NCI-H460 (cell line): ENCODE data around the gene COG1. TPM values are rescaled to one million over a fixed set of nuclear protein-coding genes. Genes with fewer than 3 reads are reported as not detected.

Source experiments
- DNase-seq: peaks from one replicate; pipeline ENCODE4 v3.0.0-alpha.2; 2016; ENCODE audit warnings: low read depth; ENCODE audit errors: extremely low read depth
- total RNA-seq: library from RNA; depleted of rRNA; stranded (reverse); fragments of >200 nt; shearing (Covaris generic); gene quantifications from 2 replicates; pipeline ENCODE4 v1.2.3, GENCODE V29; 2014

The COG1 gene
- total RNA-seq, 1 experiment from 2014 or later, result 23.8 TPM

GRCh38 chr17:73168667-73169066, 24.2 kb upstream of the COG1 start:
- no peak for DNase-seq

GRCh38 chr17:73170324-73170723, 22.5 kb upstream of the COG1 start:
- no peak for DNase-seq

DNA sequence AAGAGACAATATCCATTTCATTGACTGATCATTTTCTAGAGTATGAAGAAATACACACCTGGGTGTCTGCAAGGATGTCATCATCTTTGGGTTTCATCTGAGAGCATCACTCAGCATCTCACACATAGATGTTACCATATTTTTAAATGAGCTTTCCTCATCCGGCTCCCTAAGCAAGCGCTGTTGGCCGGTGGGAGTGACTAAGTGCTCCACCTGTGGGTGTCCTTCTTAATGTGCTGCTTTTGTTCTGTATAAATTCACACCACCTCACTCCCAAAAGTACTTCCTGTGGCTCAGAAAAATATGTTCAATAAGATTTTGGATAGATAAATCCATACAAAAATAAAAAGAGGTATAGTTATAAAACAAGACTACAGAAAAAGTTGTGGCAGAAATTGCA, 20.6 kb upstream of the COG1 start:
- no peak for DNase-seq

DNA sequence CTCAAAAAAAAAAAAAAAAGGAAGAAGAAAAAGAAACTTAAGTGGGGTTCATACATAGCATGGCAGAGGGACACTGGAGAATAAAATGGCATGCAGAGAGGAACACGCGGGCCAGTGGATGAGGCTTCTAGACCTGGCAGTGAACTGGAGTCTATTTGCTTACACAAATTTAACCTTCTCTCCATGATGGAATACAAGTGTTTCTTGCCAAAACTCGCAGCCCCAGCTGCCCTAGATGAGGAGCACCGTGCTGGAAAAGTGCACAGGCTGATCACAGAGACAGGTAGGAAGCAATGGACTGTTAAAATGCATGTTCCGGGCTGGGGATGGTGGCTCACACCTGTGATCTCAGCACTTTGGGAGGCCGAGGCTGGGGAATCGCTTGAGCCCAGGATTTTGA, 18.7 kb upstream of the COG1 start:
- DNase-seq, result no peak

DNA sequence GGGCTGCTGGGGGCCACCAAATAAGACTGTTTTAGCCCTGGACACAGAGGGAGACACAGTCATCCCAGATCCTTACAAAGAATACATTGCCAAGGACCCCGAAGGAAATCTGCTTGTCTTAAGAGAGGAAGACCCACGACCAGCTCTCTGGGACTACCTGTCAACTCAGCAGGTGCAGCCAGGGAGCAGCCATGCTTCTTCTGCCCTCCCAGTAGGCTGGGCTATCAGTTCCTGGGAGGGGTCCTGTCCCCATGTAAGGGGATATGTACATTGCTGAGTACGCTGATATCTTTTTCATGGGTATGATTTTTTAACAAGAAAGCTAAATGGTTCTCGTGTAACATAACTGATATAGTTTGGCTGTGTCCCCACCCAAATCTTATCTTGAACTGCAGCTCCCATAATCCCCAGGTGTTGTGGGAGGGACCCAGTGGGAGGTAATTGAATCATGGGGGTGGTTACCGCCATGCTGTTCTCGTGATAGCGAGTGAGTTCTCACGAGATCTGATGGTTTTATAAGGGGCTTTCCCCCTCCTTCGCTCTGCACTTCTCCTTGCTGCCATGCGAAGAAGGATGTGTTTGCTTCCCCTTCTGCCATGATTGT, 16.8 kb upstream of the COG1 start:
- no peak for DNase-seq

DNA sequence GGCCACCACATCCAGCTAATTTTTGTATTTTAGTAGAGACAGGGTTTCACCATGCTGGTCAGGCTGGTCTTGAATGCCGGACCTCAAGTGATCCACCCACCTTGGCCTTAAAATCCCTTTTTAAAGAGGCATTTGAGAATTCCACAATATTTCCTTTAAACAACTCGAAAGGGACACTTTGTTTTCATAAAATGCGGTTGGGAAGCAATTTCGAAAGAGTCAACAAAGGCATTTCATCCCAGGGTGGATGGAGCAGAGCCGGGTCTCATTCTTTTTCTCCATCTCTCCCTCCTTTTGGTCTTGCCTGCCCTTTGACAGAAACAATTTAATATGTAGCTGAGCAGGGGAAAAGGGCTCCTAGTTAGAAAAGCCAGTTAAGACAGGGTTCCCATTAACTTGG, 13.5 kb upstream of the COG1 start:
- no peak for DNase-seq

DNA sequence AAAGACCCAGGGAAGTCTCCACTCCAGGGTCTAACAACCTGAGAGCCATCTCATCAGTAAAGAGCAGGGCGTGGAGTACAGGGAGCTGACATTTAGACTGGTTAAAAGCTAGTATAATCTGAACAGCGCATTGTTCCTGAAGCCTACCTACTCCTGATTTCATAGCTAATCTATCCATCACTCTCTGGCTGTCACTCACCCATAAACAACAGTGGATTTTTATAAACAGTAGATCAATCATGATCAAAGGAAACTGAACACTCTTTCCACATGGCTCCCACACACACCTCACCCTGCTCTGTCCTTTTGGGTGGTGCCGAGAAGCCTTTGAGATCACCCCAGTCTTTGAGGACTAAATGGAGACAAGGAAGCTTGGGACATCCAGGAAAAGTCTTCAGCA, 13.0 kb upstream of the COG1 start:
- DNase-seq, result no peak

- no peak for DNase-seq
These were observed 10.1 kb upstream of the COG1 start for GRCh38 chr17:73182616-73183310.

DNA sequence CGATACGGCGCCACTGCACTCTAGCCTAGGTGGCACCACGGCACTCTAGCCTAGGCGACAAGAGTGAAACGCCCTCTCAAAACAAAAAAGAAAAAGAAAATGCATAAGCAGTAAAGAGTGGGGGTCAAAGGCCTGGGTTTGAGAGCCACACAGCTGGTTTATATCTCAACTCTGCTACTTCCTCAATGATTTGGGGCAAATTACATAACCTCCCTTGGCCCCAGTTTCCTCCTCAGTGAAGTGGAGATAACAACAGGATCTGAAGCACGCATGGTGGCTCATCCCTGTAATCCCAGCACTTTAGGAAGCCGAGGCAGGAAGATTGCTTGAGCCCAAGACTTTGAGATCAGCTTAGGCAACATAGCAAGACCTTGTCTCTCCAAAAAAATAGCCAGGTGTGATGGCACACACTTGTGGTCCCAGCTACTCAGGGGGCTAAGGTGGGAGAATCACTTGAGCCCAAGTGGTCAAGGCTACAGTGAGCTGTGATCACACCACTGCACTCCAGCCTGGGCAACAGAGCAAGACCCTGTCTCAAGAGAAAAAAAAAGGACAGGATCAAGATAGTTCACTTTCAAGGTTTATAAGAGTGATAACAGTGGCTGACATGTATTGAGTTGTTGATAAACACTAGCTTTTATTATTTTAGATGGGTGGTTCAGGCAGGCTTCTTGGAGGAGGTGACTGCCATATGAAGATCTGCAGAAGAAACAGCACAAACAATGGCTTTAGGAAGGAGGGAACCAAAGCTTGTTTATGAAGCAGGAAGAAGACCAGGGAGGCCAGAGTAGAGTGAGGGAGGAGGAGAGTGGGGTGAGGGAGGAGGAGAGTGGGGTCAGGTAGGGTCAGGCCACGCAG, 8.5 kb upstream of the COG1 start:
- DNase-seq, result no peak

- no peak for DNase-seq
These were observed 6.4 kb upstream of the COG1 start for GRCh38 chr17:73186283-73187050.

GRCh38 chr17:73187203-73187769, 5.6 kb upstream of the COG1 start:
- DNase-seq, result no peak

- DNase-seq, result no peak
These were observed 4.8 kb upstream of the COG1 start for GRCh38 chr17:73188011-73188410.

DNA sequence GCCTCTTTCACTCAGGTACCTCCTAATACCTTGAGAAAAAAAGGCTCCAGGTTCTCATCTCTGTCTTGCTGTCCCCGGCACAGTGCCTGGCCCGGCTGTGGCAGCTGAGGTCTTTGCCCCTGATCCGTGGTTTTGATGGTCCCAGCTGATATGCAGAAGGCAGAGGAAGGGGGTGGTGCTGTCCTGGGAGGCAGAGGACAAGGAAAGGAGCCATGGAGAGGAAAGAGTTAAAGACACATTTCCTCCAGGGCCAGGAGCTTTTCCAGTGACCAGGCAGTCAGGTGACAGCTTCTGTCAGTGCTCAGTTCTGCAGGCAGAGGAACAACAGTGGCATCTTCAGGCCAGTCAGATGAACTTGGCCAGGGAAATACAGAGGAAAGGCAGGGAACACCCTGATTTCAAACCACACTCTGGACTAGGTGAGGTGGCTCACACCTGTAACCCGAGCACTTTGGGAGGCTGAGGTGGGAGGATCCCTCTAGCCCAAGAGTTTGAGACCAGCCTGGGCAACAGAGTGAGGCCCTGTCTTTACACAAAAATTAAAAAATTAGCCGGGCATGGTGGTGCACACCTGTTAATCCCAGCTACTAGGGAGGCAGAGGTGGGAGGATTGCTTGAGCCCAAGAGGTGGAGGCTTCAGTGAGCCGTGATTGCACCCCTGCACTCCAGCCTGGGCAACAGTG, 3.3 kb upstream of the COG1 start:
- DNase-seq, result no peak

GRCh38 chr17:73191443-73192205, 1.2 kb upstream of the COG1 start:
- DNase-seq, result peak; percentile 72

- peak; percentile 64 for DNase-seq
These were observed 505 bp upstream of the COG1 start for GRCh38 chr17:73192206-73192893.

DNA sequence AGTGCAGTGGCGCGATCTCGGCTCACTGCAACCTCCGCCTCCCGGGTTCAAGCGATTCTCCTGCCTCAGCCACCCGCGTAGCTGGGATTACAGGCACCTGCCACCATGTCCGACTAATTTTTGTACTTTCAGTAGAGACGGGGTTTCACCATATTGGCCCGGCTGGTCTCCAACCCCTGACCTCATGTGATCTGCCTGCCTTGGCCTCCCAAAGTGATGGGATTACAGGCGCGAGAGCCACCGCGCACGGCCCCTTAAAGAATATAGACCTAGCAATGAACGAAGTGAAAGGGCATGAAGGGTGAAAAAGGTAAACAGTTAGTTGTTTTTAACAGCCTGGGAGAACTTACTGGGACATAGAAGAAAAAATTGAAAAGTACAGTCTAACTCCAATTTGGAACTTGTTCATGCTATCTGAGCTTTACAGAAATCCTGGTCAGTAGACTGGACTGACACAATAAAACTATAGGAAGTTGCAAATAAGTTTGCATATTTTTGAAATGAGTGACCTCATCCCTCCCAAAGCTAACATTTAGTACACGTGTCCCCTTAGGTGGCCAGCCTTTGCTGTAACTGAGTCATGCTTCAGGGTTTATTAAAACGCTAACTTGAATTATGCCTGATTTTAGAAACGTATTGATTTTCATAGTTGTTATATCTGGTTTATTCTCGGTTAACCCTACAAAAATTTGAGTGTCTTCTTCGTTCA, 1.8 kb downstream of the COG1 start:
- no peak for DNase-seq

GRCh38 chr17:73196500-73196899, 3.6 kb downstream of the COG1 start:
- DNase-seq, result no peak

DNA sequence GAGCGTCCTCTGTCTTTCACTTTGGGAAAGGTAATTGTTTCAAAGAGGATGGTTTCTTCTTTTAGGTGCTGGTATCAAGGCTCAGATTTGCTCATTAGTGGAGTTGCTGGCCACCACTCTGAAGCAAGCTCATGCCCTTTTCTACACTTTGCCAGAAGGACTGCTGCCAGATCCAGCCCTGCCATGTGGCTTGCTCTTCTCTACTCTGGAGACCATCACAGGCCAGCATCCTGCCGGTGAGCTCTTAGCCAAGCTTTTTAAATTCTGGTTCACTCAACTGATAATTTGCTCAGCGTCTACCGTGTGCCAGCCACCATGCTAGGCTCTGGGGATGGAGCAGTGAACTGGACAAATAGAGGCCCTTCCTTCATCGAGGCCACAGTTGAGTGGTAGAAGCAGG, 4.3 kb downstream of the COG1 start:
- no peak for DNase-seq
